G401.6 (cell line): ENCODE data around the gene CLDN22.
"Not testable (repeated sequence)": the region's sequence is repeated elsewhere in the genome, so short reads cannot be mapped to it uniquely, and the experiment has no call there.

Experiments
- FAIRE-seq: peaks from 2 replicates; lab custom pipeline; 2012; peaks lifted over from hg19 to GRCh38; lab: Jason Lieb, UNC

CLDN22 gene

DNA sequence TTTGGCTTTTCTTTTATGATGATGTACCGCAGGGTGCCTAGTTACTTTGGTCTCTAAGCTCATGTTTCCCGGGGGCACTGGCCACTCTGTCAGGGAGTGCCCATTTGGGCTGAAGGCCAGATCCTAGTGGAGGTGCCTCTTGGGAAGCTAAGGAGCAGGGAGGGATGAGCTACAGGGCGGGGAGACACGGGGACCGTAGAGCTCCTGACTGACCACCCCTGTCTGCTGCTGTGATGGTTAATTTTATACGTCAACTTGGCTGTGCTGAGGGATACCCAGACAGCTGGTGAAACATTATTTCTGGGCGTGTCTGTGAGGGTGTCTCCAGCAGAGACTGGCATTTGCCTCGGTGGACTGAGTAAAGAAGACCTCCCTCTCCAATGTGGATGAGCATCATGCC, 27.1 kb upstream of the CLDN22 start:
- FAIRE-seq, result no peak

DNA sequence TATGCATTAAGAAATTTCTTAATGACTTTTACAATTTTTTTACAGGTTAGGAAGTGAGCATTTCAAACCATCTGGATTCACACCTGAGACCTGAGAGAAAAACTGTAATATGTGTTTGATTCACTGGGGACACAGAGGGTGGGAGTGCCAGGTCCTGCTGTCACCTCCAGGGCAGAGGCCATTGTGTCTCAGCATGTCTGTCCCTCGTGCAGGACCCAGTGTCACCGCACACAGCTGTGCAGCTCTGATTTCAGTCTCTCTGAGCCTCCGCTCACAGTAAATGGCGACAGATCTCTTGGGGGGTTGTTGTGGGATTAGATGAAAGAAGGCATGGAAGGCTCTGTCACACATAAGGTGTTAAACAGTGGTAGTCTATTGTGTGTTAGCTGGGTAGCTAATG, 25.2 kb upstream of the CLDN22 start:
- FAIRE-seq, result no peak

DNA sequence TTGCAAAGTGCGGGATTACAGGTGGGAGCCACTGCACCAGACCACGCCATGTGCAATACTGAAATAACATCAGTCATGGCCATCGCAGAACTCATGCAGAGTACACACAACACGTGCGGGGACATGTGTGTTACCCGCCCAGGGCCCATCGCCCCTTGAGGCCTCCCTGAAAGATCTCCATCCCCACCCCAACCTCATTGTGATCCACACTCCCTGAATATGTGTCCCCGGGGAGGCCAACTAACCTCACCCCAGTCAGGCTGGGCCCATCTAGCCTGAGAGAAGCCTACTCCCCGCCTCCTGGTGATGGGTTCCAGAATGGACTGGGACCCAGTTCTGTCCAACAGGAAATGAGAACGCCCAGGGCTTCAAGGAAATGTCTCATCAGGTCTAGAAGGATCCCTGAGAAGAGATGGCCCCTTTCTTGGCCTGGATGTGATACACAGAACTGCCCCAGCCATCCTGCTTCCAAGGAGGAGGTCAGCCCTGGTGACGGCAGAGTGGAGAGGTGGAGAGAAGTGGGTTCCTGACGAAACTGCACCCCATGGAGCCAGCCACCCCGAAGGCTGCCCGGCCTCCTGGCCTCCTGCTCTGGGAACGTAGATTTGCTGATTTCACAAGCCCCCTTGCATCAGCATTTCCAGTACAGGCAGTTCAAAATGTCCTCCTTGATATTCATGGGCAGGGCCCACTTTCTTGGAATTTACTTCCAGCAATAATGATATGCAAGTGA, 24.6 kb upstream of the CLDN22 start:
- no peak for FAIRE-seq

DNA sequence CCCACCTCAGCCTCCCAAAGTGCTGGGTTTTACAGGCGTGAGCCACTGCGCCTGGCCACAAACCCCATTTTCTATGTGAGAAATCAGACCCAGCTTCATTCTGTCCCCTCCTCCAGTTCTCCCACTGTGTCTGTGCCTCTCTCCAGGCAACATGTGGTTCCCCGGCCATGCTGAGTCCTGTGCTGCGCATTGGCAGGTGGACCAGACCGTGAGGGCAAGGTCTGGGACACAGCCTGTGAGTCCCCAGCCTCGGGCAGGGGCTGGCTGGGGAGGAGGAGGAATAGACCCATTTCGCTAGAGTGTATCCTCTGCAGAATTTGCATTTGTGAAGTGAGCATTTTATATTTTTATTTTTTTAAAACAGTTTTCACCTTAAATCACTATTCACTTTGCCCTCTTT, 23.7 kb upstream of the CLDN22 start:
- no peak for FAIRE-seq

DNA sequence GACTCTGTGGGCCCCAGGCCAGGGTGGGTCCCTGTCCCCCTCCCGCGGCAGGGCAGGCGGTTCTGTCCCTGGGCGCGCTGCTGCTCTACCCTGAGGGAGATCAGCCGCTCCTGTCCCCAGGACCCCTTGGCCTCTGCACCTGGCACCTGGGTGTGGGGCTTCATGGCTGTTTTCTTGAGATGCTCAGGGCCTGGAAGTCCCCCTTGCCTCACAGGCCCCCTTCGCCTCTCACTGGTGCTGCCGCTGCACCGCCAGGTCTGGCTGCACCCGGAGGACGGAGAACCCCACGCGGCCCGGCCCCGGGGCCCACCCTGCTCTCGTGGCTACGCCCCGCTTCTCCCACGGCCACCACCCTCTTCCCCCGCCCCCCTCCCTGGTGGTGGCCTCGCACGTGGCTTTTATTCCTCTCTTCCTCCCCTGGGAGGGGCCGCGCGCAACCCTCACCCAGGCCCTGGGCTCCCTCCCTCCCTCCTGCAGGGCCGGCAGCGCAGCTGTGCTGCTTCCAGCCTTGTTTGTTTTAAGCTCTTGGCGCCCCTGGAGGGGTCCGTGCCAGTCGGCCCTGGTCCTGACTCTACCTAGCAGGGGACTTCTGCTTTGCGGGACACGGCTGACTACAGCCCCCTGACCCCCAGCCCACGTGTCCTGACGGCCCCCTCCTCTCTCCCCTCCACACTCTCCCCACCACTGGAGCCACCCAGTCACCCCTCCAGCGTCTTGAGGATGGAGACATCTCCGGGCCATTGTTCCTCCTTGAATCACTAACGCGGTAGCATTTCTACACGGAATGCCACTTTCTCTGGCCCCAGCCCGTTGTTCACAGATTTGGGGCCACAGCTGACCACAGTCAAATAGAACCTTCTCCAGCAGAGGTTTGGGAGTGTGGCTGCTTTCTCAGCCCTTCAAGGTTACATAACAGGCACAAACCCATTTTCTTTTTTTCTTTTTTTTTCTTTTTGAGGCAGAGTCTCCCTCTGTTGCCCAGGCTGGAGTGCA, 22.8 kb upstream of the CLDN22 start:
- no peak for FAIRE-seq

DNA sequence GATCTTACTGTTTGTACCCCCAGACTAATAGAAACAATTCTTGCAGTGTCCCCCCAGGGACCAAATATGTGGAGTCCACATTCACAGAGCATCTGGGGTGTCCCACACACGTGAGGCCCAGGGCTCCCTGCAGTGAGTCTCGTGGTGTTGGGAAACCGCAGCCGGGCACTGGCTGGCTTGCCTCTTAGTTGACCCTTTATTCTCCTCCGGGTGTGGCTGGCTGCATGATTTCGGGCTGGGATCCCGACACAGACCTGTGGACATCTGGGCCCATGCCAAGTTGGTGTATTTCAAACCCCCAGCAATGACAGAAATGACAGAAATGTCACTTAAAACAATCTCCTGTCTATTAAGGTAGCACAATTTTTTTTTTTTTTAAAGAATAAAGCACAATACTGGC, 17.8 kb upstream of the CLDN22 start:
- FAIRE-seq, result no peak

DNA sequence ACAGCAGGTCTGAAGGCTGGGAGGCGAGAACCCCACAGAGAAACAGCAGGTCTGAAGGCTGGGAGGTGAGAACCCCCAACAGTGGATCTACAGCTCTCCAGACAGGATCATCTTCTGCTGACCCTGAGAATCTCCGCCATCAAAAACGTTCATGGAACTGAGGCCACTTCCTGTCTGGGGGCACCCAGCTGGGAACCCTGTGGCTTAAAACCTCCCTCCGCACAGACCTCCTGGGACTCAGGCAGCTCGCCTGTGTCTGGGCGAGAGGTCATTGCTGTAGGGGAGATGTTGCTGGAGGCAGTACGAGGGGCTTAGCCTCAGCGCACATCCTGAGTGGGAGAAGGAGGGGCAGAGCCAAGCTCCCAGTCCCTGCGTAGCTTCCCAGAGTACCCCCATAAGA, 17.3 kb upstream of the CLDN22 start:
- FAIRE-seq, result no peak

DNA sequence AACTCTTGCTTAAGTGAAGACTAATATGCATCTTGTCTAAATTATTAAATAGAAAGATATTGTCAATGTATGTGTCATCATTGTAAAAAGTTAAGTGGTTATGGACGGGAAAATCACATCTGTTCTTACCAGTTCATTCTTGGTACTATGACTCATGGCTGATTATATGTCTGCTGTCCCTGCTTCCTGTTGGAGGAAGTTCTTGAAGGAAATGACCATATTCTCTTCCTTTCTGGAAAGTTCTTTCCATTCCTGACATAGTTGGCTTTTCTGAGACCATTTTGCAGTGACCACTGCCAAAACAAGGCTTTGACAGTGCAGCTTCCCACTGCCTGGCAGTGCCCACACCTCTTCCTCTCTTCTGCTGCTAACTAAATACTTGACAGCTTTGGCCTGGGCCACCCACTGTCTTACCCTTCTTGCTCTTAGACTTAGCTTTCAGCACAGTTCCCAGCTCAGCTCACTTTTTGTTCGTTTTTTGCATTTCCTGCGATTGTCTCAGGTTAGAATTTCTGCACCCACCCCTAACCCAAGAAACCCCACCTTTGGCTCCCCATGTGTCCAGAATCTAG, 15.4 kb upstream of the CLDN22 start:
- no peak for FAIRE-seq

DNA sequence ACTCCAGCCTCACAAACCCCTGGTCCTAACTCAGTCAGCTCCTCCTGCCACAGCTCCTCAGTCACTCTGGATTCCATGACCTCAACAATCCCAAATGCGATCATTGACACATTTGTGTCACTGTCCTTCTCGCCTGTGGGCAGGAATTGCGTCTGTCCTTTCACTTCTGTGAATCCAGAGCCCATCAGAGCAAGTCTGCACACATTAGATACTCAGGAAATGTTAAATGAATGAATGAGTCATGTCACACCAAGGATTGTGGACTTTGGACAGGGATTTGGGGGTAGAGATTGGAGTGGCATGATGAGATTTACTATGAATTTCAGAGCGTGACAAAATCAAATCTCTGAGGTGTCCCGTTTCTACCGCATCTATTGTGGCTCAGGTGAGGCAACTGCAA, 13.9 kb upstream of the CLDN22 start:
- no peak for FAIRE-seq

DNA sequence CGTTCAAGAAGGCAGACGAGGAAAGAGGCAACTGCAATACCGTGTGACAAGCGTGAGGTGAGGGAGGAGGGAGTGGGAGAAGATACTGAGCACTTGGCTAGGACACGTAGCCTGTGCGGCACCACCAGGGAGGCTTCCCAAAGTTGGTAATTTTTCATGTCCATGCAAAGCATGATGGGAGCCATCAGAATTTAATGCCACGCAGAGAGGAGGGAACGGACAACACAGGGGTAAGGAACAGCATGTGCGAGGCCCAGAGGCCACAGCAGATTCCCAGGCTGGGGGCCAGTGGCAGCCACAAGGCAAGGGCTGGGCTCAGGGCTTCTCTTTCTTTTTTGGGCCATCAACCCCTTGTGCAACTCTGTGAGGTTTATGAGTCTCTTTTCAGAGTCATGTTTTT, 13.1 kb upstream of the CLDN22 start:
- FAIRE-seq, result no peak

DNA sequence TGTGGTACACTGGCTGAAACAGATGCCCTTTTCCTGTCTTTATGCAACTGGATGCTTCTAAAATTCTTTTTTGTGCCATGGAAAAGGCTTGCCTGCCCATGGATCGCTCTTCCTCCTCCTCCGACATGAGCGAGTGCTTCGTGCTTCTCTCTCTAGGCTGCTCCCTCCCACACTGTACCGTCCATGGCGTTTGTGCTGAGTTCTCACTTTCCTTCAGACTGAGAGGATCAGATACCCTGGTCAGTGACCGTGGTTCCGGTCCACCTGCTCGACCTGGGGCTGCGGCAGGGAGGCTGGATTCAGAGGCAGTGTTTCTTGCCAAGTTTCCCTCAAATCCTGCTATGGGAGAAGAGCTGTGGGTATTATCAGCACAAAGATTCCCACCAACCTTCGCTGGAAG, 12.4 kb upstream of the CLDN22 start:
- no peak for FAIRE-seq

DNA sequence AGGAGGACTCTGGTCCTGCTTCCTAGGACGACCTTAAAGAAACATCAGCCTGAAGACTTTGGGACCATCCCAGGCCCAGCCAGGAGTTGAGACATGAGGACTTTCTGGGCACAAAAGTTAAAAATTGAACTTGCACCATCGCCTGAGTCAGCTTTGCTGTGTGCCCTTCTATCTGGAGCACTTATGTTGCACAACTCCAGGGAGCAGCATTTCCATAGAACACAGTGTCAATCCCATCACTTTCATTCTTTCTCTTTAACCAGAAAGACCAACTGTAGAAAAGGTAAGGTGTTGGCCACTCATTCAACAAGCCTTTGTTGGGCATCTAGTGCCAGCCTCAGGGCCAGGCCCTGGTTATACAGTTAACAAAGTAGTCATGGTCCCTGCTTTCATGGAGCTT, 10.8 kb upstream of the CLDN22 start:
- FAIRE-seq, result no peak

DNA sequence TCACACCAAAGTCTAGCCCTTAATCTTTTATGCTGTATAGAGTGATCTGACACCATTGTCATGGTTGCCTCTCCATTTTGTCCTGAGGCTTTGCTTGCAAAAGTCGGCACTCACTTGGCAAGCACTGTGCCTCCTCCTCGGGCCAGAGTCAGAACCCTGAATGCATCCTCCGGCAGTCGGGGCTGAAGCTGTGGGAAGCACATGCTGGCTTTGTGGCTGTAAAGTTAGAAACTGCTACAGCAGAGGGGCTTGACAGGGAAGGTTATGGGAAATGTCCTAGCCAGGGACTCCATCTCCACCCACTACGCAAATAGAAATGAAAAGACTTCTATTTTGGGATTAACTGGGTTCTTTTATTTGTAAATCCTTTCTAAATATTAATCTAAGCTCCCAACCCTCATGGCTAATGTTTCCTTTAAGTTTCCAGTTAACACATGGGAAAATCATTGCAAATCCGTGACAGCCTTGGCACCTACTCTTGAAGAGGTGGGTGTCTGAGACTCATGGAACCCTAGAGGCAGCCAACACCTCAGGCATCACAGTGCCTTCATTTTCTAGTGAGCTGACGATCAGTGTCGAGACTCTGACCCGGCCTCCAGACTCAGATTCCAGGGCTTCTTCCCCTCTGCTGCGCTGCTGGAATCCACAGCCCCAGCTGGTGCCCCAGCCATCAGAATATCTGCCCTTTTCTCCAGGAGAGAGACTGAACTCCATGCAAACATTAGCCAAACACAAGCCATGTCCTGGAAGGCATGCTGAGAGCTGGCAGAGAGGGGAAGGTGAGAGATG, 10.1 kb upstream of the CLDN22 start:
- no peak for FAIRE-seq

DNA sequence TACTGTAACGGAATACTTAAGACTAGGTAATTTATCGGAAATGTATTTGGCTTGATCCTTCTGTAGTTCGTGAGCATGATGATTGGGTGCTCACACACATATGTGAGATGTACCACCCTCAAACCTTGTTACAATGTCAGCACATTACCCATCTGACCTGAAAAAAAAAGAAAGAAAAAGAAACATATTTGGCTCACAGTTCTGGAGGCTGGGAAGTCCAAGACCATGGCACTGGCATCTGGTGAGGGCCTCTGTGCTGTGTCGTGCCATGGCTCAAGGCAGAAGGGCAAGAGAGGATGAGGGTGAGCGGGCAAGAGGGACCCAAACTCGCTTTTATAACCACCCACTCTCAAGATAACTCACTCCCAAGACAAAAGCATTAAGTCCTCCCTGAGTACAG, 9.2 kb upstream of the CLDN22 start:
- no peak for FAIRE-seq

DNA sequence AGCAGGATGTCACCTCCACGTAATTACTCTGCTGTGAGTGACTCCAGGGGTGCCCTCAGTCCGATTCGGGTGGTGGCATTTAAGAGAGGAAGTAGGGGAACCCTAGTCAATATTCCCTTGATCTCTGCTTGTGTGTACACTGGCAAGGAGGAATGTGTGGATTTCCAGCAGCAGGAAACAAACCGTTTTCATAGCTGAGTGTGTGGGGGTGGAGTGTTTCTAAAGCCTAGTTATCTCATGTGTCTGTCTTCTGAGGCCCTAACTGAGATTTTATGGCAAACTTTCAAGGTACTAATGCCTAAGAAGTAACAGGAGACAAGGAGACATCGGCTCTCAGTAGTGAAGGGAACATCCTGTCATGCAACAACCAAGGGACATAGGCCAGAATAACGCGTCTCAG, 8.8 kb upstream of the CLDN22 start:
- FAIRE-seq, result no peak

DNA sequence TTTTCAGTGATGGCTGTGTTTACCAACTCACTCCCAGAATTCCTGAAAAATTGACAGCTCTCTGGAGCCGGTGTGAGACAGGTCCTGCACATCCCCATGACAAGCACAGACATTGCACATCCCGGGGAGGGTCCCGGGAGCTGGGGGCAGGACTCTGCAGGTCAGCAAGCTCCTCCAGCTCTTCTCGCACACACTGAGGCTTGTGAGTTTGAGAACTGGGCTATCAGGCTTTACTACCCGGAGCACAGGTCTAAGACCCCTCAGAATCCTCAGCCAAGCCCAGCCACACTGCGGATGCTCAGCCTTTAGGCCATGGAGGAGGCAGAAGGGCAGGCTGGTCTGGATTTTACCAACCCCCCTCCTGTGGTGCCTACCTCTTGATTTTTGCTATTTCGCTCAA, 7.8 kb upstream of the CLDN22 start:
- no peak for FAIRE-seq

DNA sequence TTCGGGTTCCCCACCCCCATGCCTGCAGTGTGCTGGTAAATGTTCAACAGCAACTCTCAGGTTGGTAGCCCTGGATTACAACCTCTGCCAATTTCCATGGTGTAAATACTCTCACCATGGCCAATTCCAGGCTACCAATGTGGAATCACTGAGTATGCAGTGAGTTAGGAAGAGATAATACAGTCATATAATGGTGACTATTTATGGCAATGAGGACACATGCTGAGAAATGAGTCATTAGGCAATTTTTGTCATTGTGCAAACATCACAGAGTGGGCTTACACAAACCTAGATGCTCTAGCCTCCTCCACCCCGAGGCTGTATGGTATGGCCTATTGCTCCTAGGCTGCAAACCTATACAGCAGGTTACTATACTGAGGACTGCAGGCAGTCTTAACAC, 6.8 kb upstream of the CLDN22 start:
- FAIRE-seq, result no peak

DNA sequence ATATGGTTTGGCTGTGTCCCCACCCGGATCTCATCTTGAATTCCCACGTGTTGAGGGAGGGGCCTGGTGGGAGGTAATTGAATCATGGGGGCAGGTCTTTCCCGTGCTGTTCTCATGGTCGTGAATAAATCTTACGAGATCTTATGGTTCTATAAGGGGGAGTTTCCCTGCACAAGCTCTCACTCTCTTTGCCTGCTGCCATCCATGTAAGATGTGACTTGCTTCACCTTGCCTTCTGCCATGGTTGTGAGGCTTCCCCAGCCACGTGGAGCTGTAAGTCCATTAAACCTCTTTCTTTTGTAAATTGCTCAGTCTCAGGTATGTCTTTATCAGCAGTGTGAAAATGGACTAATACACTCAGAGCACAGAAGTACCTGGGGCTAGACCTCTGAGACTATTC, 6.3 kb upstream of the CLDN22 start:
- not testable (repeated sequence) for FAIRE-seq

DNA sequence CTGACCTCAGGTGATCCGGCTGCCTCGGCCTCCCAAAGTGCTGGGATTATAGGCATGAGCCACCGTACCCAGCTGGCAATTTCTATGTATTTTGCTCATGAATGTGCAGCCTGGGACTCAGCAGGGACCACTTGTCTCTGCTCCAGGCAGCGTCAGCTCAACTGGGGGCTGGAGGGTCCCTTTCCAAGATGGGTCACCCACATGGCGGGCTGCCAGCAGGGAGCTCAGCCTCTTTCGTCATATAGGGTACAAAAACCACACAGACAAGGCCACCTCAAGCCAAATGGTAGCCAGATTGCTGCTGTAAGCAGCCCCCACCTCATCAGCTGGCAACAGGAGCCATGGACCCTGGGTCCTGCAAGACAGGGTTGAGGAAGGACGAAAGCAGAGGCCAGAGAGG, 4.5 kb upstream of the CLDN22 start:
- FAIRE-seq, result no peak

DNA sequence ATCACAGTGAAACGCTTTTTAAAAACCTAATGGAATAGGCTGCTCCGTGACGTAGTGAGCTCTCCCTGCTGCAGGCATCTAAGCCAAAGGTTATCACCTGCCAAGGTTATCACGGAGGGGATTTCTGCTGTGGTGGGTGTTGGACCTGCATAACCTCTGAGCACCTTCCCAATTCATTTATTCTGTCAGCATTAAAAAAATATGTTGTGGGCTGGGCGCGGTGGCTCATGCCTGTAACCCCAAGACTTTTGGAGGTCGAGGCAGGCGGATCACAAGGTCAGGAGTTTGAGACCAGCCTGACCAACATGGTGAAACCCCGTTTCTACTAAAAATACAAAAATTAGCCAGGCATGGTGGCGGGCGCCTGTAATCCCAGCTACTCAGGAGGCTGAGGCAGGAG, 4.0 kb upstream of the CLDN22 start:
- FAIRE-seq, result not testable (repeated sequence)

DNA sequence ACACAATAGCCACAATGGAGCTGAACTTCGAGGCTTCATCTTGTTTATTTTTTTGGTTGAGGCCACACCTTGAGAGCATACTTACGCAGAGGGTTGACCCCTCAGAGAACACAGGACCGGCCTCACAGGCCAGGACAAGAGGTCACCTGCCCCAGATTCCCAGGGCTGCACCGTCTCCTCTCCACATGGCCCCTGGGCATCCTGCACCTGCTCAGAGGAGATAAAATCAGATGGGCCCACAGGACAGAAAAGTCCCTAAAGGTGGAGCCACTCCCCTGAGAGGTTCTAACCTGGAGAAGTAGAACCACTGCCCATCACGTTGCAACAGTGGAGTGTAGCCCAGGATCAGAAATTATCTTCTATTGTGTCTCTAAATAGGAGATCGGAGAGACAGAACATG, 3.2 kb upstream of the CLDN22 start:
- FAIRE-seq, result no peak

DNA sequence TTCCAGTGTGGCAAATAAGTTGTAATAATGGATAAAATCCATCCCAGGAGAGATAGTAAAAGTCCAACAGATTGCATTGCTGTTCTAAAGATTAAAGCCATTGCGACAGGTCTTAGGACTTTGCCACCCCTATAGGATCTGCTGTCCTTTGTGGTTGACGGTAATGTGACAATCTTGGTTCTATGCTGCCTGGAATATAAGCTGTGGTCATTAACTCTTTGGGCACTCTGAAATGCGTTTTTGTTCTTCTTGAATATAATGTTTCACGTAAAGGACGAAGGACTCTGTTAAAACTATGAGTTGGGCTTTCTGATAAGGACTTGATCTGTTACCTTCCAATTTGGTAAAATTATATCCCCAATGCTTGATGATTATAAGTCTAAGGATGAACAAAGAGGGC, 2.2 kb upstream of the CLDN22 start, which contains the start of gene CLDN24:
Gene CLDN24, minus strand, starts transcription at position 101 of the 400 bp plus-strand sequence. Its CDS starts 0 bp downstream, at position 101.
- no peak for FAIRE-seq
